Endothelial cell of umbilical vein (primary cell): ENCODE results near the gene TAGLN. TPM values are rescaled to one million over a fixed set of nuclear protein-coding genes. Genes with fewer than 3 reads are reported as not detected.

Experiments
- BruUV-seq: library from RNA; stranded (reverse); fragments of 400-500 nt; replicated peaks from 2 replicates; lab custom pipeline; 2021; lab: Mats Ljungman, UMichigan
- CTCF ChIA-PET: fragments of 300-600, 350-600 bp; sonication (Branson Sonifier 250); formaldehyde crosslinking; loops from one replicate; lab custom pipeline; 2021; ENCODE audit warnings: antibody characterized with exemption, inconsistent platforms; lab: Charles Lee
- POLR2A ChIA-PET: fragments of 300-600, 350-600 bp; sonication (Branson Sonifier 250); formaldehyde crosslinking; loops from one replicate; lab custom pipeline; 2021; ENCODE audit warnings: antibody characterized with exemption, inconsistent platforms; lab: Charles Lee
- DNase-seq: peaks from one replicate; pipeline ENCODE4 v3.0.0-alpha.2; 2011; ENCODE audit warnings: low read depth, low spot score
- FAIRE-seq: peaks from 2 replicates; lab custom pipeline; 2011; peaks lifted over from hg19 to GRCh38; lab: Jason Lieb, UNC
- H2AFZ ChIP-seq: 2 replicates; pipeline ENCODE4 v1.6.0; 2012; ENCODE audit warnings: low read depth, low read length, control low read depth, inconsistent platforms
- H3K27ac ChIP-seq: 2 replicates; pipeline ENCODE4 v1.5.1; 2011; ENCODE audit warnings: low read depth, mild to moderate bottlenecking, control low read depth, low read length, moderate library complexity; ENCODE audit not compliant: insufficient read depth
- H3K27me3 ChIP-seq, 2 experiments: 2 replicates each; pipeline versions ENCODE4 v1.6.0 to v1.6.1; 2011; ENCODE audit warnings: low read length in 2 of 2, mixed read lengths in 1 of 2; ENCODE audit not compliant: control insufficient read depth in 2 of 2, insufficient read depth in 2 of 2
- H3K36me3 ChIP-seq, 2 experiments: 2 replicates in 1 of 2; 3 replicates in 1 of 2; pipeline ENCODE4 v1.5.1; 2011; ENCODE audit warnings: low read length in 2 of 2, mild to moderate bottlenecking in 1 of 2, moderate library complexity in 1 of 2; ENCODE audit not compliant: control insufficient read depth in 2 of 2, insufficient read depth in 2 of 2; ENCODE audit errors: extremely low read depth in 1 of 2
- H3K4me1 ChIP-seq: 3 replicates; pipeline ENCODE4 v1.5.1; 2011; ENCODE audit warnings: mild to moderate bottlenecking, low read length; ENCODE audit not compliant: control insufficient read depth, insufficient read depth; ENCODE audit errors: extremely low read depth
- H3K4me2 ChIP-seq: 2 replicates; pipeline ENCODE4 v1.6.1; 2011; ENCODE audit warnings: low read length, control low read depth, mixed read lengths; ENCODE audit not compliant: insufficient read depth
- H3K4me3 ChIP-seq, 3 experiments: fragments of 200-600 bp in 1 of 3; sonication (generic), shearing (Covaris generic) in 1 of 3; replicated peaks in 1 of 3; 2 replicates each; pipeline ENCODE4 v1.5.1; 2011 to 2016; ENCODE audit warnings: control low read depth in 3 of 3, low read length in 3 of 3, mild to moderate bottlenecking in 2 of 3, inconsistent platforms in 1 of 3, low read depth in 1 of 3, moderate library complexity in 1 of 3; ENCODE audit not compliant: insufficient read depth in 1 of 3
- H3K79me2 ChIP-seq: 2 replicates; pipeline ENCODE4 v1.6.0; 2012; ENCODE audit warnings: low read length, inconsistent platforms; ENCODE audit not compliant: control insufficient read depth, insufficient read depth
- H3K9ac ChIP-seq: replicated peaks from 2 replicates; pipeline ENCODE3; 2011; ENCODE audit warnings: low read length, control low read depth; ENCODE audit not compliant: insufficient read depth; ENCODE audit errors: extremely low read depth
- H3K9me1 ChIP-seq: replicated peaks from 3 replicates; pipeline ENCODE4 v1.6.0; 2011; ENCODE audit warnings: mild to moderate bottlenecking, low read length; ENCODE audit not compliant: control insufficient read depth, insufficient read depth; ENCODE audit errors: extremely low read depth
- H3K9me3 ChIP-seq: replicated peaks from 2 replicates; pipeline ENCODE4 v1.5.1; 2012; ENCODE audit warnings: low read length, inconsistent platforms; ENCODE audit not compliant: control insufficient read depth, insufficient read depth
- H4K20me1 ChIP-seq: replicated peaks from 2 replicates; pipeline ENCODE3; 2011; ENCODE audit warnings: mild to moderate bottlenecking, low read length; ENCODE audit not compliant: control insufficient read depth, insufficient read depth; ENCODE audit errors: extremely low read depth
- EZH2 ChIP-seq: IDR thresholded peaks from 2 replicates; pipeline ENCODE4 v1.6.1; 2012; ENCODE audit warnings: borderline replicate concordance, low read depth, mild to moderate bottlenecking, moderate library complexity, low read length, inconsistent platforms; ENCODE audit not compliant: severe bottlenecking
- FOS ChIP-seq: IDR thresholded peaks from 2 replicates; pipeline ENCODE4 v1.6.1; 2011; ENCODE audit warnings: mild to moderate bottlenecking, low read length, moderate library complexity, borderline replicate concordance; ENCODE audit not compliant: insufficient read depth
- GATA2 ChIP-seq: IDR thresholded peaks from 2 replicates; pipeline ENCODE4 v1.7.0; 2011; ENCODE audit warnings: low read depth, mild to moderate bottlenecking, moderate library complexity, mixed read lengths, low read length; ENCODE audit not compliant: insufficient read length, insufficient read depth
- JUN ChIP-seq: IDR thresholded peaks from 2 replicates; pipeline ENCODE4 v1.6.1; 2011; ENCODE audit warnings: borderline replicate concordance, low read depth; ENCODE audit not compliant: insufficient read length, insufficient read depth
- MYC ChIP-seq: IDR thresholded peaks from one replicate; pipeline ENCODE4 v1.6.1; 2011; ENCODE audit warnings: mild to moderate bottlenecking, low read depth, low read length
- POLR2A ChIP-seq: IDR thresholded peaks from 2 replicates; pipeline ENCODE4 v1.6.1; 2012; ENCODE audit warnings: low read depth, mild to moderate bottlenecking, control low read depth, low read length
- POLR2AphosphoS5 ChIP-seq: IDR thresholded peaks from 2 replicates; pipeline ENCODE4 v1.6.1; 2012; ENCODE audit warnings: low read depth, mild to moderate bottlenecking, control low read depth, low read length, moderate library complexity; ENCODE audit not compliant: insufficient read depth
- dilution Hi-C: fragments of 300-500 bp; cut with MboI; formaldehyde crosslinking; loops from one replicate; pipeline ENCODE4 v1.15.0; 2019; ENCODE audit warnings: low sequenced_read_pairs; ENCODE audit not compliant: extremely low pct_ligation_motif_present
- intact Hi-C: fragments of 100-400 bp; cut with micrococcal nuclease; formaldehyde crosslinking; loops from one replicate; pipeline ENCODE4 v1.10.0; 2022
- polyA plus RNA-seq, 4 experiments: library from polyadenylated mRNA; depleted of rRNA in 3 of 4; stranded (reverse) in 3 of 4; unstranded in 1 of 4; fragments of >200 nt; gene quantifications; 2 replicates each; pipeline versions ENCODE4 v1.2.1 to v1.2.3, GENCODE V29; 2011 to 2012; ENCODE audit warnings: missing spikeins in 1 of 4
- total RNA-seq: library from RNA; stranded (reverse); gene quantifications from 2 replicates; pipeline ENCODE4 v1.2.3, GENCODE V29; 2021
- TF ChIP-seq, protein P1 (sequence below), 2 donors: IDR thresholded peaks; 1 replicate in 1 of 2; 2 replicates in 1 of 2; pipeline ENCODE4 v1.5.1; 2011; ENCODE audit warnings: low read length in 2 of 2, mild to moderate bottlenecking in 2 of 2, moderate library complexity in 2 of 2, control low read depth in 1 of 2, inconsistent platforms in 1 of 2, low read depth in 1 of 2; ENCODE audit not compliant: insufficient read depth in 1 of 2; ENCODE audit errors: extremely low read depth in 1 of 2
- TF ChIP-seq, protein P2 (sequence below): IDR thresholded peaks from 2 replicates; pipeline ENCODE4 v1.6.1; 2011; ENCODE audit not compliant: insufficient read depth, insufficient read length

TAGLN gene
- total and polyA plus RNA-seq, 2 donors (not counting 3 experiments of a cell fraction or from before 2014, with no cell fraction given) = 20.8 to 113 TPM

DNA sequence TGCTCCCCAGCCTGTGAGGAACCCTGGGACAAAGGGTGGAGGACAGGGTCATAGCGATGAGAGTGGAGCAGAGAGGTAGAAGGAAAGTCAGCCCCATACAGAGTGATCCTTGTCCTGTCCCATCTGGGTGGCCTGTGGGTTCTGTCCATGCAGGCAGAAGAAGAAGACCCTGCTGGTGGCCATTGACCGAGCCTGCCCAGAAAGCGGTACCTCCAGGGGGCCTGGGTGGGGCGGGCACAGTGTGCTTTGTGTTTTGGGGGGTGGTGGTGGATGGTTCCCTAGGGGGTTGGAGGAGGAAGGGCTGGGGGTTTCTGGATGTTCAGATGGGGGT is 12.8 kb upstream of the TAGLN start:
- Histone ChIP-seq H3K36me3 (peaks cover 0 to 32% of the 10 kb centered on the region in 2 experiments), H3K9me1 (no peaks in the 10 kb centered on the region), H4K20me1 (no peaks in the 10 kb centered on the region), H3K27ac (no peak overlapping the region), H3K27me3 (no peaks in the 10 kb centered on the region), H3K79me2 (no peaks in the 10 kb centered on the region), H3K4me2 (no peak overlapping the region), H3K9ac (no peak overlapping the region), H3K9me3 (no peaks in the 10 kb centered on the region), H3K4me3 (no peak overlapping the region), H3K4me1 (no peaks in the 10 kb centered on the region), H2AFZ (no peak overlapping the region)
- dilution Hi-C loops = no loop called here
- no peak for DNase-seq
- ChIA-PET POLR2A (no interaction called here), CTCF (no interaction called here)
- intact Hi-C loops = no loop called here
- no peak for TF ChIP-seq EZH2
- TF ChIP-seq GATA2 = no peak
- TF ChIP-seq JUN = no peak
- TF ChIP-seq MYC = no peak
- TF ChIP-seq, protein P1, sequence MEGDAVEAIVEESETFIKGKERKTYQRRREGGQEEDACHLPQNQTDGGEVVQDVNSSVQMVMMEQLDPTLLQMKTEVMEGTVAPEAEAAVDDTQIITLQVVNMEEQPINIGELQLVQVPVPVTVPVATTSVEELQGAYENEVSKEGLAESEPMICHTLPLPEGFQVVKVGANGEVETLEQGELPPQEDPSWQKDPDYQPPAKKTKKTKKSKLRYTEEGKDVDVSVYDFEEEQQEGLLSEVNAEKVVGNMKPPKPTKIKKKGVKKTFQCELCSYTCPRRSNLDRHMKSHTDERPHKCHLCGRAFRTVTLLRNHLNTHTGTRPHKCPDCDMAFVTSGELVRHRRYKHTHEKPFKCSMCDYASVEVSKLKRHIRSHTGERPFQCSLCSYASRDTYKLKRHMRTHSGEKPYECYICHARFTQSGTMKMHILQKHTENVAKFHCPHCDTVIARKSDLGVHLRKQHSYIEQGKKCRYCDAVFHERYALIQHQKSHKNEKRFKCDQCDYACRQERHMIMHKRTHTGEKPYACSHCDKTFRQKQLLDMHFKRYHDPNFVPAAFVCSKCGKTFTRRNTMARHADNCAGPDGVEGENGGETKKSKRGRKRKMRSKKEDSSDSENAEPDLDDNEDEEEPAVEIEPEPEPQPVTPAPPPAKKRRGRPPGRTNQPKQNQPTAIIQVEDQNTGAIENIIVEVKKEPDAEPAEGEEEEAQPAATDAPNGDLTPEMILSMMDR (IDR thresholded peaks at IDR 0.05; ENCODE audit: extremely low read depth in 1 of 2, insufficient read depth in 1 of 2, low read depth in 1 of 2, low read length in 2 of 2) = no peak
- no peak for TF ChIP-seq POLR2AphosphoS5
- no peak for TF ChIP-seq FOS
- TF ChIP-seq, protein P2, sequence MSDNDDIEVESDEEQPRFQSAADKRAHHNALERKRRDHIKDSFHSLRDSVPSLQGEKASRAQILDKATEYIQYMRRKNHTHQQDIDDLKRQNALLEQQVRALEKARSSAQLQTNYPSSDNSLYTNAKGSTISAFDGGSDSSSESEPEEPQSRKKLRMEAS = no peak
- TF ChIP-seq POLR2A = no peak
- no TSS peak for BruUV-seq
- FAIRE-seq = no peak
